H1 (cell line): Measurements from ENCODE around the gene BGN. TPM values are rescaled to one million over a fixed set of nuclear protein-coding genes. Genes with fewer than 3 reads are reported as not detected.

ENCODE experiments used
- CTCF ChIA-PET: fragments of 300-600 bp; sonication (Branson Sonifier 250); formaldehyde crosslinking; loops from one replicate; lab custom pipeline; 2021; ENCODE audit not compliant: partially characterized antibody; lab: Charles Lee
- POLR2A ChIA-PET: fragments of 300-600 bp; sonication (Branson Sonifier 250); formaldehyde crosslinking; loops from one replicate; lab custom pipeline; 2021; ENCODE audit warnings: inconsistent platforms; ENCODE audit not compliant: partially characterized antibody; lab: Charles Lee
- DNase-seq, 2 experiments: peaks; one replicate each; pipeline versions ENCODE4 v3.0.0 to v3.0.0-alpha.2; 2010 to 2022; ENCODE audit warnings: low spot score in 2 of 2, low read depth in 1 of 2, mixed read lengths in 1 of 2
- FAIRE-seq: peaks from 2 replicates; lab custom pipeline; 2011; peaks lifted over from hg19 to GRCh38; lab: Jason Lieb, UNC
- H2AFZ ChIP-seq: 2 replicates; pipeline ENCODE4 v1.8.1; 2012; ENCODE audit warnings: low read length, inconsistent platforms
- H2AK5ac ChIP-seq: 2 replicates; pipeline ENCODE4 v1.6.1; 2013; ENCODE audit warnings: low read depth, low read length
- H2BK120ac ChIP-seq: replicated peaks from 2 replicates; pipeline ENCODE3; 2013; ENCODE audit warnings: low read depth, low read length, inconsistent platforms
- H2BK12ac ChIP-seq: 2 replicates; pipeline ENCODE4 v1.6.1; 2013; ENCODE audit warnings: low read depth, low read length
- H2BK15ac ChIP-seq: 2 replicates; pipeline ENCODE4 v1.6.1; 2013; ENCODE audit warnings: low read length
- H2BK20ac ChIP-seq: 2 replicates; pipeline ENCODE4 v1.6.1; 2013; ENCODE audit warnings: low read length
- H2BK5ac ChIP-seq: 2 replicates; pipeline ENCODE4 v1.6.1; 2013; ENCODE audit warnings: low read depth, low read length
- H3K14ac ChIP-seq: 2 replicates; pipeline ENCODE4 v1.6.1; 2013; ENCODE audit warnings: inconsistent platforms; ENCODE audit not compliant: insufficient read length
- H3K18ac ChIP-seq: 2 replicates; pipeline ENCODE4 v1.6.1; 2013; ENCODE audit warnings: low read length; ENCODE audit errors: extremely low read depth
- H3K23ac ChIP-seq: 2 replicates; pipeline ENCODE4 v1.6.1; 2013; ENCODE audit warnings: inconsistent platforms; ENCODE audit not compliant: insufficient read length
- H3K23me2 ChIP-seq: 2 replicates; pipeline ENCODE4 v1.6.1; 2013; ENCODE audit warnings: low read depth, low read length
- H3K27ac ChIP-seq: 2 replicates; pipeline ENCODE4 v1.6.1; 2011; ENCODE audit warnings: low read depth, low read length, inconsistent platforms
- H3K27me3 ChIP-seq, 4 experiments: replicated peaks in 1 of 4; 1 replicate in 1 of 4; 2 replicates in 3 of 4; pipeline versions ENCODE4 v1.6.1 to v1.8.1; 2011 to 2013; ENCODE audit warnings: low read length in 3 of 4, mild to moderate bottlenecking in 3 of 4, inconsistent platforms in 2 of 4, mixed read lengths in 2 of 4, moderate library complexity in 1 of 4; ENCODE audit not compliant: control insufficient read depth in 3 of 4, insufficient read depth in 3 of 4; ENCODE audit errors: extremely low read depth in 1 of 4
- H3K36me3 ChIP-seq, 4 experiments: 2 replicates each; pipeline versions ENCODE4 v1.6.1 to v1.8.1; 2011 to 2013; ENCODE audit warnings: mild to moderate bottlenecking in 4 of 4, low read length in 3 of 4, moderate library complexity in 2 of 4, control low read depth in 1 of 4, inconsistent platforms in 1 of 4; ENCODE audit not compliant: insufficient read depth in 4 of 4, control insufficient read depth in 2 of 4
- H3K4ac ChIP-seq: replicated peaks from 2 replicates; pipeline ENCODE3; 2013; ENCODE audit warnings: low read length, low read depth, mixed read lengths, inconsistent platforms; ENCODE audit not compliant: insufficient read length
- H3K4me1 ChIP-seq, 4 experiments: replicated peaks in 1 of 4; 1 replicate in 1 of 4; 2 replicates in 3 of 4; pipeline versions ENCODE4 v1.6.1 to v1.8.1; 2011 to 2013; ENCODE audit warnings: low read length in 3 of 4, inconsistent platforms in 2 of 4, mixed read lengths in 1 of 4; ENCODE audit not compliant: insufficient read depth in 4 of 4, control insufficient read depth in 3 of 4
- H3K4me2 ChIP-seq, 2 experiments: 2 replicates each; pipeline versions ENCODE4 v1.6.1 to v1.8.1; 2011 to 2013; ENCODE audit warnings: low read depth in 2 of 2, low read length in 2 of 2, control low read depth in 1 of 2, inconsistent platforms in 1 of 2, mild to moderate bottlenecking in 1 of 2; ENCODE audit not compliant: insufficient read depth in 1 of 2
- H3K4me3 ChIP-seq, 4 experiments: fragments of 200-600, 300-600 bp in 1 of 4; sonication (generic), shearing (Covaris generic), sonication (Bioruptor Twin) in 1 of 4; 2 replicates each; pipeline versions ENCODE4 v1.5.1 to v1.8.1; 2011 to 2016; ENCODE audit warnings: low read length in 4 of 4, low read depth in 3 of 4, control low read depth in 2 of 4, inconsistent platforms in 2 of 4, mild to moderate bottlenecking in 2 of 4, mixed read lengths in 1 of 4, moderate library complexity in 1 of 4; ENCODE audit not compliant: insufficient read depth in 2 of 4; ENCODE audit errors: extremely low read depth in 1 of 4
- H3K56ac ChIP-seq: replicated peaks from 2 replicates; pipeline ENCODE3; 2013; ENCODE audit warnings: low read depth, mild to moderate bottlenecking, mixed read lengths, low read length, inconsistent platforms; ENCODE audit not compliant: insufficient read length
- H3K79me1 ChIP-seq: 2 replicates; pipeline ENCODE4 v1.6.1; 2013; ENCODE audit warnings: low read depth, low read length, control low read depth
- H3K79me2 ChIP-seq, 2 experiments: 2 replicates each; pipeline versions ENCODE4 v1.6.1 to v1.8.1; 2012 to 2013; ENCODE audit warnings: low read length in 2 of 2, mild to moderate bottlenecking in 2 of 2, inconsistent platforms in 1 of 2; ENCODE audit not compliant: insufficient read depth in 2 of 2, control insufficient read depth in 1 of 2
- H3K9ac ChIP-seq, 4 experiments: replicated peaks in 1 of 4; 1 replicate in 1 of 4; 2 replicates in 3 of 4; pipeline versions ENCODE4 v1.6.1 to v1.8.1; 2011 to 2013; ENCODE audit warnings: low read depth in 3 of 4, low read length in 3 of 4, control low read depth in 2 of 4, mild to moderate bottlenecking in 2 of 4, moderate library complexity in 2 of 4, inconsistent platforms in 1 of 4; ENCODE audit errors: extremely low read depth in 1 of 4
- H3K9me3 ChIP-seq, 2 experiments: 2 replicates each; pipeline versions ENCODE4 v1.6.1 to v1.8.1; 2012 to 2013; ENCODE audit warnings: mild to moderate bottlenecking in 2 of 2, moderate library complexity in 2 of 2, control low read depth in 1 of 2, inconsistent platforms in 1 of 2, low read depth in 1 of 2, low read length in 1 of 2, mixed read lengths in 1 of 2; ENCODE audit not compliant: insufficient read depth in 2 of 2
- H4K20me1 ChIP-seq, 2 experiments: replicated peaks in 1 of 2; 2 replicates each; pipeline versions ENCODE3 to v1.8.1; 2011 to 2013; ENCODE audit warnings: inconsistent platforms in 2 of 2, low read length in 2 of 2, mild to moderate bottlenecking in 1 of 2; ENCODE audit not compliant: insufficient read depth in 2 of 2, control insufficient read depth in 1 of 2
- H4K5ac ChIP-seq: 2 replicates; pipeline ENCODE4 v1.6.1; 2013; ENCODE audit warnings: low read length, low read depth, mixed read lengths, inconsistent platforms; ENCODE audit not compliant: insufficient read length
- H4K8ac ChIP-seq: 2 replicates; pipeline ENCODE4 v1.8.0; 2013; ENCODE audit warnings: mild to moderate bottlenecking, moderate library complexity, low read length, inconsistent platforms; ENCODE audit not compliant: insufficient read depth; ENCODE audit errors: extremely low read depth
- H4K91ac ChIP-seq: replicated peaks from 2 replicates; pipeline ENCODE3; 2013; ENCODE audit warnings: low read length, mixed read lengths, inconsistent platforms; ENCODE audit not compliant: insufficient read length
- CEBPB ChIP-seq: IDR thresholded peaks from 2 replicates; pipeline ENCODE4 v1.6.1; 2012; ENCODE audit warnings: low read depth, low read length
- E2F6 ChIP-seq: IDR thresholded peaks from 2 replicates; pipeline ENCODE4 v1.6.1; 2012; ENCODE audit warnings: inconsistent platforms
- GTF2F1 ChIP-seq: IDR thresholded peaks from 2 replicates; pipeline ENCODE4 v1.6.1; 2012; ENCODE audit warnings: low read depth, low read length, improper control_type of control experiment, borderline replicate concordance
- JUND ChIP-seq: IDR thresholded peaks from 2 replicates; pipeline ENCODE4 v1.6.1; 2011; ENCODE audit warnings: mild to moderate bottlenecking, improper control_type of control experiment, low read length
- NANOG ChIP-seq: IDR thresholded peaks from 2 replicates; pipeline ENCODE4 v1.6.1; 2011; ENCODE audit warnings: low read length, low read depth, mild to moderate bottlenecking, inconsistent platforms; ENCODE audit not compliant: insufficient read depth, poor library complexity, severe bottlenecking
- NRF1 ChIP-seq: IDR thresholded peaks from 2 replicates; pipeline ENCODE4 v1.6.1; 2011; ENCODE audit warnings: mild to moderate bottlenecking, low read depth, low read length, improper control_type of control experiment
- POU5F1 ChIP-seq: IDR thresholded peaks from 2 replicates; pipeline ENCODE4 v1.6.1; 2011; ENCODE audit warnings: low read depth, mild to moderate bottlenecking, low read length, moderate library complexity
- RXRA ChIP-seq: IDR thresholded peaks from 2 replicates; pipeline ENCODE4 v1.6.1; 2011; ENCODE audit warnings: low read depth, mild to moderate bottlenecking, low read length, moderate library complexity; ENCODE audit not compliant: insufficient read depth
- SAP30 ChIP-seq: fragments of 300-600 bp; sonication (generic); IDR thresholded peaks from 2 replicates; pipeline ENCODE4 v1.7.1; 2012; ENCODE audit warnings: low read length, moderate library complexity, mild to moderate bottlenecking, inconsistent platforms; ENCODE audit not compliant: insufficient read depth, insufficient replicate concordance
- SP1 ChIP-seq: IDR thresholded peaks from 2 replicates; pipeline ENCODE4 v1.6.1; 2011; ENCODE audit warnings: low read depth, low read length
- SP4 ChIP-seq: IDR thresholded peaks from 2 replicates; pipeline ENCODE4 v1.6.1; 2012; ENCODE audit warnings: low read length, inconsistent platforms
- TCF12 ChIP-seq: IDR thresholded peaks from 2 replicates; pipeline ENCODE4 v1.6.1; 2011; ENCODE audit warnings: low read depth, mild to moderate bottlenecking, low read length
- TEAD4 ChIP-seq: IDR thresholded peaks from 2 replicates; pipeline ENCODE4 v1.6.1; 2012; ENCODE audit warnings: low read depth, low read length, inconsistent platforms, mixed read lengths
- WGBS, 2 experiments: shearing (Covaris generic) in 1 of 2; methylation state at CpG; one replicate each; pipeline versions ENCODE4 v1.1.6 to v1.1.7; 2013 to 2015; ENCODE audit warnings: low lambda C conversion rate in 2 of 2, mixed read lengths in 2 of 2, inconsistent platforms in 1 of 2, low coverage in 1 of 2, missing lambda C conversion rate in 1 of 2; ENCODE audit not compliant: insufficient replicate concordance in 2 of 2, insufficient coverage in 1 of 2, insufficient read length in 1 of 2; ENCODE audit errors: extremely low coverage in 1 of 2, missing lambda C conversion rate in 1 of 2; 5-methylcytosine and 5-hydroxymethylcytosine counted together
- polyA plus RNA-seq, 7 experiments: library from polyadenylated mRNA; depleted of rRNA in 3 of 7; stranded (reverse) in 5 of 7; unstranded in 2 of 7; fragments of >200 nt in 5 of 7; fragments of 200-250 nt in 2 of 7; gene quantifications; 1 replicate in 5 of 7; 2 replicates in 1 of 7; 4 replicates in 1 of 7; pipeline versions ENCODE4 v1.2.1 to v1.2.3, GENCODE V29; 2011 to 2013; ENCODE audit warnings: missing spikeins in 2 of 7, mixed read lengths in 2 of 7
- total RNA-seq: library from RNA; stranded (reverse); fragmentation: NEBNext Ultra II Directional; extraction: Animal tissue kit (Norgen Biotek cat#: 25700); gene quantifications from 2 replicates; pipeline ENCODE4 v1.2.1, GENCODE V29; 2021

BGN gene
- total and polyA plus RNA-seq, 2 of the 8 experiments (the other 6 are each of a cell fraction or from before 2014, with no cell fraction given): 1.8 to 2.4 TPM

- peaks cover 0 to 2% of the 10 kb centered on the region in 2 experiments for H4K20me1 ChIP-seq
- no peak overlapping the region for H2BK5ac ChIP-seq
- no peak overlapping the region for H2BK20ac ChIP-seq
- no peak for TF ChIP-seq NANOG
- TF ChIP-seq E2F6: no peak
- TF ChIP-seq GTF2F1: no peak
- no peak for TF ChIP-seq JUND
- no peak for TF ChIP-seq RXRA
- no peak for TF ChIP-seq TEAD4
- no peak for TF ChIP-seq POU5F1
- no peak for TF ChIP-seq SP1
- no peak for TF ChIP-seq CEBPB
- TF ChIP-seq SAP30: no peak
- no peak for TF ChIP-seq TCF12
- TF ChIP-seq NRF1: no peak
- TF ChIP-seq SP4: no peak
- no peak overlapping the region for H3K4me3 ChIP-seq
- H2BK120ac ChIP-seq: no peak overlapping the region
- H4K5ac ChIP-seq: no peak overlapping the region
- ChIA-PET POLR2A (no interaction called here), CTCF (interaction anchor here (0.8 to 1.9 kb wide), 6 partner anchors 9 to 50 kb away, joined by 3 to 6 read pairs (median 4); partner anchors contain the start of gene HAUS7)
- H3K4me1 ChIP-seq: no peaks in the 10 kb centered on the region
- peaks cover 0 to 10% (median 0%) of the 10 kb centered on the region in 4 experiments; a peak in 3 of 8 replicates for H3K36me3 ChIP-seq
- no peak overlapping the region for H3K56ac ChIP-seq
- H2AK5ac ChIP-seq: no peak overlapping the region
- no peaks in the 10 kb centered on the region for H3K9me3 ChIP-seq
- DNase-seq: no peak
- H2BK12ac ChIP-seq: no peak overlapping the region
- H3K79me1 ChIP-seq: no peaks in the 10 kb centered on the region
- H3K4me2 ChIP-seq: no peak overlapping the region
- no peaks in the 10 kb centered on the region for H3K27me3 ChIP-seq
- no peak overlapping the region for H3K18ac ChIP-seq
- H3K4ac ChIP-seq: no peak overlapping the region
- no peak overlapping the region for H3K14ac ChIP-seq
- H2AFZ ChIP-seq: no peak overlapping the region
- no peak overlapping the region for H4K8ac ChIP-seq
- H3K23me2 ChIP-seq: no peaks in the 10 kb centered on the region
- 77% methylated on average over 11 of the region's 18 CpGs; no CpG with 5 or more reads in 1 of the 2 experiments for WGBS, 2 experiments
- H3K27ac ChIP-seq: no peak overlapping the region
- no peak overlapping the region for H4K91ac ChIP-seq
- no peak overlapping the region for H3K9ac ChIP-seq
- no peak overlapping the region for H3K23ac ChIP-seq
- no peaks in the 10 kb centered on the region for H3K79me2 ChIP-seq
- FAIRE-seq: no peak
- no peak overlapping the region for H2BK15ac ChIP-seq
These were observed 37.5 kb upstream of the BGN start for GRCh38 chrX:153457136-153457825.
